Dermis microvascular lymphatic vessel endothelial cell (primary cell): ENCODE data around the gene CTCFL. TPM values are rescaled to one million over a fixed set of nuclear protein-coding genes. Genes with fewer than 3 reads are reported as not detected.

ENCODE experiments used
- DNase-seq, 2 donors: peaks; one replicate each; pipeline versions ENCODE4 v3.0.0 to v3.0.0-alpha.2; 2010; ENCODE audit warnings: low read depth in 2 of 2
- total RNA-seq: library from RNA; depleted of rRNA; stranded (reverse); fragments of >200 nt; gene quantifications from 2 replicates; pipeline ENCODE4 v1.2.1, GENCODE V29; 2014

CTCFL gene, protein sequence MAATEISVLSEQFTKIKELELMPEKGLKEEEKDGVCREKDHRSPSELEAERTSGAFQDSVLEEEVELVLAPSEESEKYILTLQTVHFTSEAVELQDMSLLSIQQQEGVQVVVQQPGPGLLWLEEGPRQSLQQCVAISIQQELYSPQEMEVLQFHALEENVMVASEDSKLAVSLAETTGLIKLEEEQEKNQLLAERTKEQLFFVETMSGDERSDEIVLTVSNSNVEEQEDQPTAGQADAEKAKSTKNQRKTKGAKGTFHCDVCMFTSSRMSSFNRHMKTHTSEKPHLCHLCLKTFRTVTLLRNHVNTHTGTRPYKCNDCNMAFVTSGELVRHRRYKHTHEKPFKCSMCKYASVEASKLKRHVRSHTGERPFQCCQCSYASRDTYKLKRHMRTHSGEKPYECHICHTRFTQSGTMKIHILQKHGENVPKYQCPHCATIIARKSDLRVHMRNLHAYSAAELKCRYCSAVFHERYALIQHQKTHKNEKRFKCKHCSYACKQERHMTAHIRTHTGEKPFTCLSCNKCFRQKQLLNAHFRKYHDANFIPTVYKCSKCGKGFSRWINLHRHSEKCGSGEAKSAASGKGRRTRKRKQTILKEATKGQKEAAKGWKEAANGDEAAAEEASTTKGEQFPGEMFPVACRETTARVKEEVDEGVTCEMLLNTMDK
- total RNA-seq = not detected in 2 replicates

DNA sequence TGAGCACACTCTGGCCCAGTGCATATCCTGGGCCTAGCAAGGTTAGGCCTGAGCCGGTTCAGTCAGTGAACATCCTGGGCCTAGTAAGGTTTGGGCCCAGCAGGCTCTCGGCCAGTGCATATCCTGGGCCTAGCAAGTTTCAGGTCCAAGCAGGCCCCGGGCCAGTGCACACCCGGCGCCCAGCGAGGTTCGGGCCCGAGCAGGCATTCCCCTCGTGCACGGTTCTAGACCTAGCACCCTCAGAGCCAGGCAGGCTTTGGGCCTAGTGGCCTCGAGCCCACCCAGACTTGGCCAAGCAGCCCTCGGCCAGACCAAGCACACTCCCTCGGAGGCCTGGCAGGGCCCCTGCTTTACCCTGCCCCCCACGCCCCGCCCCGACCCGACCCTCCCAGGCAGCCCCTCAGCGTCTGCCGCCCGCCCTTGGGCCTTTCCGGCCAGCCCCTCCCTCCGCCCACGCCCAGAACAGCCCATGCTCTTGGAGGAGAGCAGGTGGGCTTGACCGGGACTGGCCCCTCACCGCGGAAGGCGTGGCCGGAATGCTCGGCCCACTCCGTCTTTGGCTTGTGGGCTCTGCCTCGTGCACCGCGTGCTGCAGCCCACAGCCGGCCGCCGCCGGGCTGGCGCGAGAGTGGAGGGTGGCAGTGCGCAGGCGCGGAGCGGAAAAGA is at the start of gene CTCFL:
Gene CTCFL (minus strand): TSS at position 630 of the 666 bp plus-strand sequence. CDS start 935 bp downstream, outside the sequence.
- no peak for DNase-seq

DNA sequence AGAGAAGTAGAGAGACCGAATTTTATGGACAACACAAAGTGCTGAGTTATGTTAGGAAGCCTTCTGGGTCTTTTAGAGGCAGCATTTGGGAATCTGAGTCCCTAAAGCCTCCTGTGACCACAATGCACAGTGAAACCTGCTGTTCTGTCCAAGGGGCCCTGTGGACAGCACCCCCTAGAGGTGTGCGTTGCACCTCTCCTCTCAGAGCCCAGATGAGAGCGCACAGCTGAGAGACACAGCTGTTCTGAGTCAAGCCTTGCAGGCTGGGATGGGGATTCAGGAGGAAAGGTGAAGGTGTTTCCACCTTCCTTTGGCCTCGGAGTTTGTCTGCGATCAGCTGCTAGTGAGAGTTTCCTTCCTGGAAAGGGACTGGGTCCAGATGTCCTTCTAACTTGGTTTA is 49.0 kb upstream of the CTCFL start:
- DNase-seq = no peak

DNA sequence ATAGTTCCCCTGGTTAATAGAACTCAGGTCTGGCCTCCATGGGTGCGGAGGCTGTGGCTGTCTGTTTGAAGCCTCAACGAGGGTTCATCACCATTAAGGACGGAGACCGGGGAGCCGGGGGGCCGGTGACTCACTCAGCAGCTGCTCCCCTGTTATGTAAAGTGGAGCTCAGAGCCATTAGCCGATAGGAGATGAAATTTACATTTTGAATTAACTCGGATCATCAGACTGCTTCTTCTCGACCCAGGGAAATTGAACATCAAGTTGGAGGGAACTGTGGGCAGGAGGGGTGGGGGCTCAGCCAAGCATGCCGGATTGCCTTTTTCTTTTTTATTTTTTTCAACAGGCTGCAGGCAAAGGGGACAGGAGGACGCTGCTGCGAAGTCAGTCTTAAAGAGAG is 48.3 kb upstream of the CTCFL start:
- DNase-seq = no peak

DNA sequence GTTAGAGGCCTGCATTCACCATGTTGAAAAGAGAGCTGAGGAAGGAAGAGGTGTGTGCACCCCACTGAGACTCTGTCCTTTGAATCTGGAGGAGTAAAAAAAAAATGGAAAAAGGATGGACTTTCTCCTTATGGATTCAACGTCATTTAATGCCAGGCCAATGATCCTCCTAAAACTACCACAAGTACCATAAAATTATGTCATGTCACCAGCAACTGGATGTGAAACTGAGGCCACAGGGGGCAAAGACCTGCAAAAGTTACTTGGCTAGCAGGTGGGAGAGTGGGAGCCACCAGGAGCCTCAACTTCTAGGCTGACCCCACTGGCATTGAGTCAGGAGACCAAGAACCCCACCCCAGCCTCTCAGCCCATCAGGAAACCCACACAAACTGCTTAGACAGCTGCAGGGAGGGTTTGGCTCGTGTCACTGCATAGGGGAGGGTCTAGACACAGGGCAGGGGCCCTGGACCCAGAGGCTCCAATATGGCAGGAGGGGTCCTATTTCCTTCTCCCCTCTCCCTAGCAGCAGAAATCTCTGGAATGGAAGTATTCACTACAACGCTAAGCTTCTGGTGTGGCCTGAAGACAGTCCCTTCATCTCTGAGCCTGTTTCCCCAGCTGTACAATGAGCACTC is 47.0 kb upstream of the CTCFL start:
- DNase-seq = no peak

DNA sequence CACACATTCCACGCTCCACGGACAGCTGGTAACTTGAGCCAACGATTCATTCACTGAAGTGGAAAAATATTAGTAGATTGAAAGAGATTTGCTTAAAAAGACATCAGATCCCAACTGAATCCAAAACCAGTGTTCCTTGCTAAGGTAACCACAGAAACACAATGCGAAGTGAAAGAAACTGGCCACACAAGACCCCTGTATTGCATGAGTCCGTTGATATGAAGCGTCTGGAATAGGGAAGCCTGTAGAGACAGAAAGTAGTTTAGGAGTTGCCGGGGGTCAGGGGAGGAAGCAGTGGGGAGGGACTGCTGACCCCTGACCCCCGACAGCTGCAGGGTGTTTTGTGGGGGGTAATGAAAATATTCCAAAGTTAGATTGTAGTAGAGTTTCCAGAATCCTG is 46.0 kb upstream of the CTCFL start:
- no peak for DNase-seq

DNA sequence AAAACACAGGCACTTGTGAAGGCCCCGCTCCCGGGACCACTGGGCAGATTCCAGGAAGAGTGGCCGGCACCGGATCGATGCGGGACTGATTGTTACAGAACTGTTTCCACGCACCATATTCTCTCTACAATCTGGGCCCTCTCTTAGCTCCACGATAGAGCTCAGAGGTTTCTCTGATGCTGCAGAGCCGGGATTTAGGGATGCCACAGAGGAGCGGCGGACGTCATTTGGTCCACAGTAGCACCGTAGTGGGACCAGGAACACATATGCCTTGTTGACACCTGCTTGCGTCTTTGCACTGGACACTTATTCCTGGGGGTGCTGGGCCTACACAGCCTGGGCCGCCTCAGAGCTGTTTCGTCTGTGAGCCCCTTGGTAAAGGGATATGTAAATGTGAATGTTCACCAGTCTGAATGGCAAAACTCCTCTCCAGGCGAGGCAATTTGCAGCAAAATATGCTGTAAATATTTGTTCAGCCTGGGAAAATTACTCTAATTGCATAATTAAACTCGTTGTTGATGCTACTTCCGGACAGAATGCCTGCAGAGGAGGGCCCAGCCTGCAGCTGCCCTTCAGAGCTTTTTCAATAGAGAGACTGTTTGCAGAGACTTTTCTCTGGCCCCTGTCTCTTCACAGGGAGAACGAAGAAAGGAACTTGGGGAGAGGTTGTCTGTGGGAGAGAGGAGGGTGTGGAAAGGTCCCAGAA is 45.4 kb upstream of the CTCFL start:
- DNase-seq = no peak

DNA sequence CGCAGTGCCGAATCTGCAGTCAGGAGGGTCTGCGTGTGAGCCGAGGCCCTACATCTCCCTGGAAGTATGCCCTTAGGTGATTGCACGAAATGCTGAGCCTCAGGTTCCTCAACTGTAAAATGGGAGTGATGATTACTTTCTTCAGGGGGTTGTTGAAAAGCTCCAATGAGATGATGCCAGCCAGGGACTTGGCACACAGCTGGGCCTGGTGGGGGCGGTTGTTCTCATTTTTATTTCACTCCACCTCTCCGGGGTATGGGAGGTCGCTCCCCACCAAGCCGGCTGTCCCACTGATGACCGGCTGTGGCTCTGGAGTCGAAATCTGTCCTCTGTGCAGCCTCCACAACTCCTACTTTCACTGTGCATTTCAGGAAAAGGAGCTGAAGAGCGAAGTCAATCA is 44.0 kb upstream of the CTCFL start:
- no peak for DNase-seq

DNA sequence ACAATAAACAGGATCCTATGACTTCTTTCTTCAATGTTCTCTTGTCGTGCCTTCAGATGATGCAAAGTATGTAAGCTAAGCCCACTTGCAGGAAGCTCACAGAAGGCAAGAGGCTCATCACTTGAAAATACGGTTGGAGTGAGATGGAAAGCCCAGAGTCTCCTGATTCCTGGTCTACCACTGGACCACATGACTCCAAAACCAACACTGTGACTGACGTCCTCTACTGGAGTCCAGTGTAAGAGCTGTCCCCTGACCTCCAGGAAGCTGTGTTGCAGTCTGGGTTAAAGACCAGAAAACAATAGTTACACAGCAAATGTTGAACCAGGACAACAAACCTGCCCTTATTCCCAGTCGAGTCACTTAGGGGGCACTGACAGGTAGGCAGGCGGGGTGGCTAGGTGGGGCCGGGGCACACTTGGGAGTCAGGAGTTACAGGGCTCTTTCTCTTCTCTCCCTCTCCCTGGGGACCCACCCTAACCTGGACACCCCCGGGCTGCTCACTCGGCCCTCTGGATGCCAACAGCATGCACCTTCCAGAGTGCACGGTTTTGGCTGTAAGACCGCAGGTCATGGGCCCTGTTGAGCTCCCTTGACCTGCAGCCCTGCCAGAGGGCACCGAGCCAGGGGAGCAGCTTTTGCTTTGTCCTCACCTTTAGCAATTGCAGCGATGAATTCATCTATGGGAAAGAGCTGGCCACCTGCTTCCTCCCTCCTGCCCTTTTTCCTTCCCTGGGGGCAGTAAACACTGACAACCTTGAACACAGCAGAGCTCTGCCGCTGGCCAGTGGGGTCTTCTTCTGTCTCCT is 43.4 kb upstream of the CTCFL start:
- DNase-seq = no peak

DNA sequence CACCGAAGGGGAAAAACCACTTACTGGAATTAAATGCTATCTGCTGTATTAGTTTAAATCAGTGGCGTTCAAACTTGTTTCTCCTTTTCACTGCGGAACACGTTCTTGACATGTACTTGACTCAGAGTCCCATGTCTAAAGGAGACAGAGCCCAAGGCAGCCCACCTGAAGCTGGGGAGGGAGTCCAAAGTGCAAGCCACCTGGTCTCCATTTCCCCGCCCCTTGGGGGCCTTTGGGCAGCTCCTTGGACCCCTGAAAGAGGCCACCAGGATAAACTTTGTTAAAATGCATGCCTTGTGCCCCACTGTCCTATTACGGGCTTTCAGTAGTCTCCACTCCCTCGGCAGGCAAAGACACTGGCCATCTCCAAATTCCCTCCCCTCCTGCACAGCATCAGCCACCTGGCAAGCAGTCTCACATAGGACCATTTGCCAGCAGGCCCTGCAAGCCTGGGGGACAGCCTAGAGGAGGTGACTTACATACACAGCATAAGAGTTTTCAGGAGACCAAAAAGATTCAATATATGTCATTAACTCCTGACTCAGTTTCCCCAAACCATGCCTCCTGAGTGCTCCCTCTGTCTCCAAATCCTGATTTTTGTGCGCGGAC is 42.6 kb upstream of the CTCFL start:
- DNase-seq = no peak

DNA sequence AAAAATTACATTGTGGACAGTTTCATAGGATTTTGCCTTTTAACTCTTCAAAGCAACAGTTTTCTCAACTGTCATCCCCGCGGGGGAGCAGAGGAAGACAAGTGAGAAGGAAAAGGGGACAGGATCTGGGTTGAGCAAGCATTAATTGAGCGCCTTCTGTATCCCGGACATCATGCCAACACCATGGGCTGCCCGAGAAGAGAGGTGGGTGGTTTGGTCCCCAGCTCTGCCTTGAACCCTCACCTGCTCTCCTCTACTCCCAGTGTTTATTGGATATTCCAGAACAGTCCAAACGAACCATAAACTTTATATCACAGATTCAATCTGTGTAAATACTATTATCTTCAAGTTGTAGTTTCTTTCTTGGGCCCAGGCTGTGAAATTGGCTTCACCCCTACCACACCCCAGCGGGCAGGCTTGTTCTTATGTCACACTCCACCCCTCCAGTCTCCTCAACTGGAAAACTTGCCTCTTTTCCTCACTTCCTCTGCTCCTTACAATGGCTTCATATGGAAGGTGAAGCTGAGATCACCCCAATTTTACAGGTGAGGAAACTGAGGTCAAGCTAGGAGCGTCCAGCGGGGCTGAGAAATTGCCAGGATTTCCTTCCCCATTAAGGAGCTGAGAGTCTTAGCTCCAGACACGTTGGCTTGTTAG is 42.0 kb upstream of the CTCFL start:
- DNase-seq = no peak

DNA sequence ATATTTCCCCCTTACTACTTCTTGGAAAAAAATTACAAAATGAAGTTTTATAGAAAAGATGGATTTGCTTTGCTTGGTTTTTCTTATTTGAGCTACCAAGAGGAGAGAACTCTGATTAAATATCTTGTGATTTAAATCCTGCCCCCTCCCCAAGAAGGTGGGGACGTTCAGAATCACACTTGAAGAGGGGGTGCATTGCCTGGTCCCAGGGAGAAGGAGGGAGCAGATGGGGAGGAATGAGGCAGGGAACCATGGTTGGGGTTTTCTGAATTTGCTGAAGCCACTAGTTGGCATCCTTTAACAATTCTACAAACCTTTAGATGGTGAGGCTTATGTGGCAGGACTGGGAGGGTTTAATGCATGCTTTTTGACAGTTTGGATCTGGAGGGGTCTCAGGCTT is 41.5 kb upstream of the CTCFL start:
- DNase-seq = no peak

DNA sequence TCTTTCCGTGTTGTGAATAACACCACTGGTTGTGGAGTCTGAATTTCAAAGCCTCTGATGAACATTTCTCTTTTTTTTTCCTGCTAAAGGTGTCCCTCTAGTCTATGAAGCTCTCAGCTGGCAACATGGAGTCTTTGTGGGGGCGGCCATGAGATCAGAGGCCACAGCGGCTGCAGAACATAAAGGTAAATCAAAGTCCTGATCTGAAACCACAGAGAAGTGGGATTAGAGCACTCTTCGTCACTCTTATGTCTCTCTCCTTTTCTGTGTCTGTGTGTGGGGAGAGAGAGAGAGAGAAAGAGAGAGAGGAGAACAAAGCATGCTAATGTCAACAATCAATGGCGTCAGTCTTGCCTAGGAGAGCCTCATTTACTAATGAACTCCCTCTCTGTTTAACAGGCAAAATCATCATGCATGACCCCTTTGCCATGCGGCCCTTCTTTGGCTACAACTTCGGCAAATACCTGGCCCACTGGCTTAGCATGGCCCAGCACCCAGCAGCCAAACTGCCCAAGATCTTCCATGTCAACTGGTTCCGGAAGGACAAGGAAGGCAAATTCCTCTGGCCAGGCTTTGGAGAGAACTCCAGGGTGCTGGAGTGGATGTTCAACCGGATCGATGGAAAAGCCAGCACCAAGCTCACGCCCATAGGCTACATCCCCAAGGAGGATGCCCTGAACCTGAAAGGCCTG is 40.2 kb upstream of the CTCFL start:
- DNase-seq = no peak

DNA sequence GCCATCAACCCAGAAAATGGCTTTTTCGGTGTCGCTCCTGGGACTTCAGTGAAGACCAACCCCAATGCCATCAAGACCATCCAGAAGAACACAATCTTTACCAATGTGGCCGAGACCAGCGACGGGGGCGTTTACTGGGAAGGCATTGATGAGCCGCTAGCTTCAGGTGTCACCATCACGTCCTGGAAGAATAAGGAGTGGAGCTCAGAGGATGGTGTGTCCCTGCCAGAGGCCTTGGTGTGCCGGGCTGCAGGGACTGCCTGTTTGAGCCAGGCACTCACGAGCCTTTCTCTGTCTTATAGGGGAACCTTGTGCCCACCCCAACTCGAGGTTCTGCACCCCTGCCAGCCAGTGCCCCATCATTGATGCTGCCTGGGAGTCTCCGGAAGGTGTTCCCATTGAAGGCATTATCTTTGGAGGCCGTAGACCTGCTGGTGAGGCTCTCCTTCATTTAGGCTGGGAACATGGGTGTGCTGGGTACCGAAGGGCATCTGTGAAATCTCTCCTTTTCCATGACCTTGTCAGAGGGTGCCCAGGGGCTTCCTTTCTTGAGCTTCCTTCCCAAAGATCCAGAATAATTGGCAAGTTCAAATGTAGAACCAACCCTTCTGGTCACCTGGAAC is 39.4 kb upstream of the CTCFL start:
- no peak for DNase-seq

DNA sequence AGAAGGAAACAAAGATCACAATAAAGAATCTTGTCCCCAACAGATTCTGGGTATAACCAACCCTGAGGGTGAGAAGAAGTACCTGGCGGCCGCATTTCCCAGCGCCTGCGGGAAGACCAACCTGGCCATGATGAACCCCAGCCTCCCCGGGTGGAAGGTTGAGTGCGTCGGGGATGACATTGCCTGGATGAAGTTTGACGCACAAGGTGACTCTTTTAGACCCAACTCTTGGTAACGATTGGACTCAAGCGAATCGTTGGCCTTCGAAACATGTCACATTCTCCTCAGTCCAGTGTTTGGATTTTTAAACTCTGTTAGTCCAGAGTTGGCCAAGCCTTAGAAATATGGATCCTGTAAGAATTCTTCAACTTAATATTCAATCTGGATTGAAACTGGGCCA is 38.6 kb upstream of the CTCFL start:
- DNase-seq = no peak

DNA sequence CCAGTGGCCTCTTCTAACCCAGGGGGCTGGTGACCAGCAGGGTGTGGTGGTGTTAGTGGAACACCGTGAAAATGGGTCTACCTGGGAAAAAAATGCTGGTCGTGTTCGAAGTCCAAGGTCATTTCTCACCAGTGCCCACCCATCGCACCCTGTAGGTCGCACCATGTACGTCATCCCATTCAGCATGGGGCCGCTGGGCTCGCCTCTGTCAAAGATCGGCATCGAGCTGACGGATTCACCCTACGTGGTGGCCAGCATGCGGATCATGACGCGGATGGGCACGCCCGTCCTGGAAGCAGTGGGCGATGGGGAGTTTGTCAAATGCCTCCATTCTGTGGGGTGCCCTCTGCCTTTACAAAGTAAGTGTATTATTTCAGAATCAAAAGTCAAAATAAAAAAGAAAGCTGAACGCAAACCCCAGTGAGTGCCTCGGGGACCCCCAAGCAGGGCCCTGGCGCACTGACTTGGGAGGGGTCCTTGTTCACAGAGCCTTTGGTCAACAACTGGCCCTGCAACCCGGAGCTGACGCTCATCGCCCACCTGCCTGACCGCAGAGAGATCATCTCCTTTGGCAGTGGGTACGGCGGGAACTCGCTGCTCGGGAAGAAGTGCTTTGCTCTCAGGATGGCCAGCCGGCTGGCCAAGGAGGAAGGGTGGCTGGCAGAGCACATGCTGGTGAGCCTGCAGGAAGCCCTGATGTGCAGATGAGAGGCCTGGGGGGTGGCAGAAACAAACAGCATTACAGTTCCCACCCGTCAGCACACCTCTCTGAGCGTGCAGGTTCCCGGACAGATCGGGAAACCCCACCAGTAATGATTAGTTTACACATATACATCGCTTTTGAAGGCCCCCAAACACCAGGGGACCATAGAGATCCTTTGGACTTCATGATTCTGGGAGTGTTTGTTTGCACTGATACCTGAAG is 37.9 kb upstream of the CTCFL start:
- no peak for DNase-seq

DNA sequence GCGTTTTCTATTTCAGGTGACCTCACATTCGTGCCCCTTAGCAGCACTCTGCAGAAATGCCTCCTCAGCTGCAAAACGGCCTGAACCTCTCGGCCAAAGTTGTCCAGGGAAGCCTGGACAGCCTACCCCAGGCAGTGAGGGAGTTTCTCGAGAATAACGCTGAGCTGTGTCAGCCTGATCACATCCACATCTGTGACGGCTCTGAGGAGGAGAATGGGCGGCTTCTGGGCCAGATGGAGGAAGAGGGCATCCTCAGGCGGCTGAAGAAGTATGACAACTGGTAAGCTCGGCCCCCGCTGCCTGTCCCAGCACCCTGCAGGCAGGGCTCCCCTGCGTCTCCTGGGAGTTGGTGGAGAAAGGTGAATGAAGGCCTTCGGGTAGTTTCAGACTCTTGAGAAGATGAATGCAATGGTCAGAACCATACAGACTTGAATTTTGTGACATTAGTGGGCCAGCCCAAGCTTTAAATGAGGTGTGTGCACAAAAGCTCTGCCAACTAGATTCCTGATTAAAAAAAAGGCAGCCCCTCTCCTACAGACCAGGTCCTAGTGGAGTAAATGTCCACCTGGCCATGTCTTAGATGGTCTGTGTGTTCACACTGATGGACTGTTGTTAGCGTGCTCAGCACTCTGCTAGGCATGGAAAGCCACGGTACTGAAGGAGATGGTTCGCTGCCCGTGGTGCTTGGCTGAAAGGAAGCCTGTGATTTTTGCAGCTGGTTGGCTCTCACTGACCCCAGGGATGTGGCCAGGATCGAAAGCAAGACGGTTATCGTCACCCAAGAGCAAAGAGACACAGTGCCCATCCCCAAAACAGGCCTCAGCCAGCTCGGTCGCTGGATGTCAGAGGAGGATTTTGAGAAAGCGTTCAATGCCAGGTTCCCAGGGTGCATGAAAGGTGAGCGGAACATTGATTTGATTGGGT is 36.7 kb upstream of the CTCFL start:
- DNase-seq = no peak
